Choroid plexus epithelial cell (primary cell): ENCODE measurements around the gene SIVA1.

Experiments used
- DNase-seq: peaks from one replicate; pipeline ENCODE4 v3.0.0-alpha.2; 2010; ENCODE audit warnings: low read depth
- H3K4me3 ChIP-seq: 2 replicates; pipeline ENCODE4 v1.5.1; 2011; ENCODE audit warnings: low read depth, mild to moderate bottlenecking, control low read depth, low read length, moderate library complexity
- CTCF ChIP-seq: conservative IDR thresholded peaks from 2 replicates; pipeline ENCODE4 v1.5.1; 2011; ENCODE audit warnings: low read depth, mild to moderate bottlenecking, control low read depth, inconsistent platforms, low read length, moderate library complexity

Gene SIVA1

GRCh38 chr14:104714681-104715080, 38.3 kb upstream of the SIVA1 start:
- H3K4me3 ChIP-seq = no peak overlapping the region
- TF ChIP-seq CTCF = no peak

GRCh38 chr14:104715416-104715815, 37.5 kb upstream of the SIVA1 start:
- no peak overlapping the region for H3K4me3 ChIP-seq
- TF ChIP-seq CTCF = no peak
- no peak for DNase-seq

More at GRCh38 chr14:104714681-104715080, 38.3 kb upstream of the SIVA1 start:
- DNase-seq = no peak

- no peak for DNase-seq
- no peak overlapping the region for H3K4me3 ChIP-seq
- no peak for TF ChIP-seq CTCF
Observed at GRCh38 chr14:104715871-104716270, 37.1 kb upstream of the SIVA1 start.

DNA sequence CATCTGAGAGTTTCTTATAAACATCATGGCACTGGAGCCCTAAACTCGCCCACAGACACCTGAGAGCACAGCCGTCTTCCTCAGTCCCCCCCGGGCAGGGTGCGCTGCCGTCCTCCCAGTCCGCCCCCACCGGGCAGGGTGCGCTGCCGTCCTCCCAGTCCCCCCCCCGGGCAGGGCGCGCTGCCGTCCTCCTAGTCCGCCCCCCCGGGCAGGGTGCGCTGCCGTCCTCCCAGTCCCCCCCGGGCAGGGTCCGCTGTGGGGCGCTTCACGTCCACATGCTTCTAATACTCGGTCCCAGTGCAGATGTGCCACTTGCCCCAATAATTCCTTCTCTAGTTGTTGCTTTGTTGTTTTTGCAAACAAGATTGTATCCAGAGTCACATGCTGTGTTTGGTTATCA, 35.8 kb upstream of the SIVA1 start:
- no peak for TF ChIP-seq CTCF
- no peak for DNase-seq

DNA sequence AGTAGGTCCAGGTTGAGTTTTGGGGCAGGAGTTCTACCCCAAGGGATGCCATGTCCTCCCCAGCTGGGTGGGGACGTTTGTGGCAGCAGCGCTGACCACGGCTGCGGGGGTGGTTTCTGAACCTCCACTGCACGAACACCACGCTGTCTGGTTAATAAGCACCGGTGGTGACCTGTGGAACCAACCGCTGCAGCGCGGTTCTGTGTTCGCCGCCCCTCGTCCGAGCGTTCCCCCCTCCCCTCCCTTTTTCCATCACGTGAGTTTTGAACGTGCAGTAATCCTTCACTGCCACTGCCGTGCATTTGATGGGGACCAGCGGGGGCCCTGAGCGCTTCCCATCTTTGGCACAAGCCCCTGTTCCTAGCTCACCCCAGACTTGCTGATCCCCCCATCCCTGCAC, 35.3 kb upstream of the SIVA1 start:
- no peak overlapping the region for H3K4me3 ChIP-seq
- no peak for DNase-seq
- no peak for TF ChIP-seq CTCF

More for the DNA sequence above, 35.8 kb upstream of the SIVA1 start:
- no peak overlapping the region for H3K4me3 ChIP-seq

GRCh38 chr14:104718147-104718546, 34.8 kb upstream of the SIVA1 start:
- no peak overlapping the region for H3K4me3 ChIP-seq
- TF ChIP-seq CTCF = no peak
- no peak for DNase-seq

DNA sequence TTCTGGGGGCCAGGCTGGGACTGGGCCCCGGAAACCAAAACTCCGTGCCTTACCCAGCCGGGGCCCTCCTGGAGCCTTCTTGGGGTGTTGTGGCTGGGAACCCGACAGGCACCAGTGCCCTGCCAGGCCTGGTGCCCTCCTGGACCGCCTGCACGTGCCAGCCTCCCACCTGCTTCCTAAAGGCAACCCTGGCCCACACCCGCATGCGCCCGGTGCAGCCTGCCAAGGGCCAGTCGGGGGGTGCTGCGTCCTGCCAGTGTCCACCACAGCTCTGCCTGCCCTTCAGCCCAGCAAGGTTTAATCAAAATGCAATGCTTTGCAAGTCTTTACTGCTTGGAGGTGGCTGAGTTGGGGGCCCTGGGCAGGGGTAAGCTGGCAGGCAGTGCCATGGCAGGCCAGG, 34.1 kb upstream of the SIVA1 start:
- no peak for DNase-seq
- H3K4me3 ChIP-seq = no peak overlapping the region
- no peak for TF ChIP-seq CTCF
